HG03439 (cell line): ENCODE results near the gene TMEM8B.
"Not testable (repeated sequence)": the region's sequence is repeated elsewhere in the genome, so short reads cannot be mapped to it uniquely, and the experiment has no call there.

Source experiments
- ATAC-seq: cut with Tn5 transposase; IDR thresholded peaks from one replicate; pipeline ENCODE4 v1.9.1; 2021; ENCODE audit warnings: mild to moderate bottlenecking, moderate library complexity; ENCODE audit not compliant: unreplicated experiment

The TMEM8B gene

GRCh38 chr9:35862328-35862727, 33.3 kb downstream of the TMEM8B start:
- ATAC-seq: no peak

- ATAC-seq: no peak
These were observed 34.6 kb downstream of the TMEM8B start for GRCh38 chr9:35863583-35863982.

GRCh38 chr9:35864695-35865255, 35.7 kb downstream of the TMEM8B start:
- no peak for ATAC-seq

DNA sequence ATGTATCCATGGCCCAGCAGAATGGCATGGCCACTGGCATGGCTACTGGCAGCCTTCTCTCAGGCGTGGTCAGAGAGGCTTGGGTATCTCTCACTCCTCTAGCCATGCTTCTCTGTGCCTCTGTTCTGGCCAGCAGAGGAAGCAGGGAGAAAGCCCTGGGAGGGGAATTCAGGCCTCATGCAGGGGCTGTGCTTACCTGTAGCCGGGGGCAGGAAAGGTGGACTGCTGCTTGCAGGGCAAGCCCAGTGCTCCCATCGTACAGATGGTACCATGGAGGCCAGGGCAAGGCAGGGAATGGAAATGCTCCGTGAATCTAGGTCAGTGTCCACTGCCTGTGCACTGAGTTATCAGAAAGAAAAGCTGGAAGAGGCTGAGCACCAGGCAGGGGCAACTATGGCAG, 38.5 kb downstream of the TMEM8B start:
- no peak for ATAC-seq

- no peak for ATAC-seq
These were observed 39.9 kb downstream of the TMEM8B start for GRCh38 chr9:35868933-35869332.

DNA sequence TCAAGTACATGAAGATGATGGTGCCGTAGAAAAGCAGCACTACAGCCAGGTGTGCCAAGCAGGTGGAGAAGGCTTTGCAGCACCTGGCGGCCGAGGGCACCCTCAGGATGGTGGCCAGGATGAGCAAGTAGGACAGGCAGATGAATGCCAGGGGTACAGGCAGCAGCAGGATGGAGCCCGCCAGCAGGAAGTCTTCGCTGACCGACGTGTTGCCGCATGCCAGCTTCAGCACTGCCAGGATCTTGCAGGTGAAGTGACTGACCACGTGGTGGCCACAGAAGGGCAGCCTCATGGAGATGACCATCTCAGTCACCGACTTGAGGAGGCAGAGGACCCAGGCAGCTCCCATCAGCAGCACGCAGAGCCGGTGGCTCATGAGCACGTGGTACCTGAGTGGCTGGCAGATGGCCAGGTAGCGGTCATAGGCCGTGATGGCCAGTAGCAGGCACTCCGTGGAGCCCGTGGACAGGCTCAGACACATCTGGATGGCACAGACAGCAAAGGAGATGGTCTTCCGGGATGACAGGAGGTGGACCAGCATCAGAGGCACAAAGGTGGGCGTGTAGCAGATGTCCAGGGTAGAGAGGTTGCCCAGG, 40.7 kb downstream of the TMEM8B start:
- no peak for ATAC-seq

DNA sequence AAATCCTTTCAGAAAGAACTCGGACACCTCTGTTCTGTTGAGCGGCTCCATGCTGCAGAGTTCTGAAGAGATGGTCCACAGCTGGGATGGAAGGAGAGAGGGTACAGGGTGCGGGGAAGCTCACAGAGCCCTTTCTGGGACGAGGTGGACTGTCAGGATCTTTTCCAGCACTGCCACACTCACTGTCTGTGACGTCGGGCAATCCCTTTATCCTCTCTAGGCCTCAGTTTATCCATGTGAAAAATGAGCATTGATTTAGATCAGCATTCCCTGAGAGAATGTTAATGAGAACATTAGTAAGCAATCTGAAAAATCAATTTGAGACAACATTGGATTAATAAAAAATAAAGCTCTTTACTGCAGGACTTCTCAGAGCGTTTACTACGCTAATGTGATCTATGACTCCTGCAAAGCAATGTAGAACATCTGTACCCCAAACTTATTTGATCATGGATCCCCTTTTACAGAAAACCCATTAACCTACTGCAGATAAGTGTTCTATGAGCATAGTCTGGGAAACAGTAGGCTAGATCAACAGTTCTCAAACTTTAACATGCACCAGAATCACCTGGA, 41.4 kb downstream of the TMEM8B start, which contains the start of gene OR13J1:
TSS of gene OR13J1 (minus strand) at position 51 of the 573 bp plus-strand sequence. CDS start at position 51, 0 bp downstream.
- ATAC-seq: no peak

DNA sequence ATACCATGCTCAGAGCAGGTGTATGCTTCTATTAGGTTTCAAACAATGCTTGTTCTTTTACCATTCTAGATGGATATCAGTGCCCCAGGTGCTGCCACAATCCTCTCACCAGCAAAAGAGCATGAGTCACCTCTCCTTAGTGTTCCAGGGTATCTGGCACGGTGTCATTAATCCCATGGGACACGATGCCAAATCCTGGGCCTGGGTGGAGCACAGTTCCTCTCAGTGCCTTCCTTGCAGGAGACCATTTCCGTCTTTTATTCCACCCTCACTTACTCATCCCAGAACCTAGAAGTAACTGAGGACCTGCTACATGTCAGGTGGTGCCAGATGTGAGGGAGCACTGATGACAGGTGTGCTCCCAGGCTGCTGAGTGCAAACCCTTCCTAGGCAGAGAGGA, 42.5 kb downstream of the TMEM8B start:
- no peak for ATAC-seq

- no peak for ATAC-seq
These were observed 43.5 kb downstream of the TMEM8B start for GRCh38 chr9:35872505-35872904.

GRCh38 chr9:35882263-35882848, 53.3 kb downstream of the TMEM8B start:
- no peak for ATAC-seq

DNA sequence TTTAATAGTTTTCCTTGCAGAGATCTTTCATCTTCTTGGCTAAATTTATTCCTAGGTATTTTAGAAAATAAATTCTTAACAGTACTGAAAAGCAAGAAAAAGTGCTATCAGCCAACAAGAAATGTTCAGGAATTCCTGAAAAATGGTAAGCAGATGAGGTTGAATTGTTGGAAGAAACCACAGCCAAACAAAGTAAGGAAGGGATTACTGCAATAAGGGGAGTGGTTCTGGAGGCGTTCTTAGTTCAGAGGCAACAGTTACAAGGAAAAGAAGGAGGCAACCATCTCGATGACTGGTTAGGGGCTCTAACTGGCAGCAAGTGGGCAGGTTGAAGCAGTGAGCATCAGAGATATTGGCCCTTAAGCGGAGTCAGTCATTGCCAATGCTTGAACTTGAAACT, 54.0 kb downstream of the TMEM8B start:
- no peak for ATAC-seq

- not testable (repeated sequence) for ATAC-seq
These were observed 55.9 kb downstream of the TMEM8B start for GRCh38 chr9:35884908-35885307.

DNA sequence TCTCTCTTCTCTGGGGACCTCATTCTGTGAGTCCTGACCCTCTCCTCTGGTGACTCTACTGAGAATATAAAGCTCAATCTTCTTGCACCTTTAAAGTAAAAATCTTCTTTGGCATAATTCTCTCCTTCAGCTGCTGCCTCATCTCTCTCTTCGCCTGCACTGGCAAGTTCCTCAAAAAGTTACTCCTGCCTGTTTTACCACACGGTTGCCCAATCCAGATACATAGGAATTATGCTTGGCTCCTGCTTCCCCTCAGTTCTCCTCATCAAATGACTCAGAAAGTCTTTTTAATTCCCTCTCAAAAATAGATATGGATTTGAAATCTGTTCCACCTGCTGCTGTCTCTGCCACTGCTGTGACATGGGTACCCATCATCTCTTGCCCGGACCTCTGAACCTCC, 62.6 kb downstream of the TMEM8B start:
- no peak for ATAC-seq

DNA sequence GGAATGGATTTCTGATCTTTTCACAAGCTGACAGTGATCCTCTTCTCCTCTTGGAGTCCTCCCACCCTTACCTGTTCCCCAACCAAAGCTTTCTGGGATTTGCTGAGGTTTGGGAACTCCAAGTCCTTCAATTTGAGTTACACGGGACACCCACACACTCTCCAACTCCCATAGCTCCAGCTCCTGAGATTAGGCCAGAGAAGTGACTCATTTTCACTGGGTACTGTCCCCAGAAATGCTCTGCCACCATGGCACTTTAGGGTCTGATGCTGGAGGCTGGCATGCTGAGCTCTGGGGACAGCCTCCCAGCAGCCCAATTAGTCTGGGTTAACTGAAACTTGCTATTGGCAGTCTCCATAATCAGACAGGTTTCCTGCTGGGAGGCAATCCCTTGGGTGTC, 63.0 kb downstream of the TMEM8B start:
- ATAC-seq: no peak

- no peak for ATAC-seq
These were observed 67.5 kb downstream of the TMEM8B start for GRCh38 chr9:35896570-35896969.

GRCh38 chr9:35897376-35898099, 68.5 kb downstream of the TMEM8B start:
- ATAC-seq: not testable (repeated sequence)

GRCh38 chr9:35898337-35898736, 69.3 kb downstream of the TMEM8B start:
- ATAC-seq: no peak

GRCh38 chr9:35899021-35899420, 70.0 kb downstream of the TMEM8B start:
- ATAC-seq: no peak

DNA sequence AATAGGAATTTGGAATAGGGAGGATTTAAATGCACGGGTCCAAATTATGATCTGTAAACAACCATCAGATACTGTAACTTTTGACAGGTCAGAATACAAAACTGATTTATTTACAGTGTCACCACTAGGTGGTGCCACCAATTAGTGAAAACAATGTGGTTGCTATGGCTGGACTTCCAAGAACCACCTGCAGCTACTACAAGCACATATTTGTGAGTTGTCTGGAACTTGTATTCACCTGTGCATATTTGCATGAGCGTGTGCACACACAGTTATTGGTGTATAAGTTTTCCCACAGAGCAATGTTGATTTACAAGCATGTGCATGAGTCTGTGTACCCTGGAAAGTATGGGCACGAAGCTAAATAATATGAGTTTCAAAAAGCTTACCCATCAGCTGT, 74.0 kb downstream of the TMEM8B start:
- no peak for ATAC-seq

GRCh38 chr9:35904338-35904737, 75.3 kb downstream of the TMEM8B start:
- no peak for ATAC-seq

- no peak for ATAC-seq
These were observed 76.2 kb downstream of the TMEM8B start for GRCh38 chr9:35905051-35905781.
